Esophagus muscularis mucosa (tissue), 4 donors: ENCODE results near the gene SH3RF2. TPM values are rescaled to one million over a fixed set of nuclear protein-coding genes. Genes with fewer than 3 reads are reported as not detected.
"Not testable (repeated sequence)": the region's sequence is repeated elsewhere in the genome, so short reads cannot be mapped to it uniquely, and the experiment has no call there.

Source experiments
- DNase-seq: peaks from one replicate; pipeline ENCODE4 v3.0.0-alpha.2; 2017; ENCODE audit errors: extremely low spot score
- H3K27ac ChIP-seq, 4 donors: fragments of 200-600 bp; sonication (generic); replicated peaks in 1 of 4; 1 replicate in 3 of 4; 2 replicates in 1 of 4; pipeline ENCODE4 v1.5.1; 2016 to 2019; ENCODE audit warnings: mild to moderate bottlenecking in 1 of 4
- H3K27me3 ChIP-seq, 4 donors: fragments of 200-600 bp; sonication (generic); one replicate each; pipeline versions ENCODE4 v1.5.1 to v1.6.0; 2016 to 2019
- H3K36me3 ChIP-seq, 4 donors: fragments of 200-600 bp; sonication (generic); one replicate each; pipeline ENCODE4 v1.5.1; 2016 to 2019
- H3K4me1 ChIP-seq, 4 donors: fragments of 200-600 bp; sonication (generic); one replicate each; pipeline ENCODE4 v1.5.1; 2016 to 2019
- H3K4me3 ChIP-seq, 4 donors: fragments of 200-600 bp; sonication (generic); 1 replicate in 2 of 4; 2 replicates in 2 of 4; pipeline ENCODE4 v1.5.1; 2016 to 2019; ENCODE audit warnings: mild to moderate bottlenecking in 4 of 4, moderate library complexity in 1 of 4
- H3K9me3 ChIP-seq, 4 donors: fragments of 200-600 bp; sonication (generic); 1 replicate in 3 of 4; 2 replicates in 1 of 4; pipeline ENCODE4 v1.5.1; 2016 to 2019
- EP300 ChIP-seq: sonication (generic); formaldehyde crosslinking; IDR thresholded peaks from one replicate; pipeline ENCODE4 v1.6.1; 2017; ENCODE audit warnings: antibody characterized with exemption
- POLR2A ChIP-seq: fragments of 450-650 bp; IDR thresholded peaks from one replicate; pipeline ENCODE4 v1.6.1; 2017; ENCODE audit warnings: antibody characterized with exemption, moderate library complexity, mild to moderate bottlenecking, low read depth
- POLR2AphosphoS5 ChIP-seq, 2 donors: sonication (generic); formaldehyde crosslinking; IDR thresholded peaks; one replicate each; pipeline ENCODE4 v1.6.1; 2017; ENCODE audit warnings: antibody characterized with exemption in 2 of 2
- WGBS: methylation state at CpG from one replicate; pipeline ENCODE4 v1.1.5; 2018; 5-methylcytosine and 5-hydroxymethylcytosine counted together
- intact Hi-C: fragments of 100-400 bp; cut with DNase I; formaldehyde crosslinking; loops from one replicate; pipeline ENCODE4 v1.15.1; 2023
- total RNA-seq, 4 donors: library from RNA; depleted of rRNA; stranded (reverse); fragments of >200 nt; gene quantifications; one replicate each; pipeline versions ENCODE4 v1.1.0 to v1.2.1, GENCODE V29; 2016
- TF ChIP-seq, protein P1 (sequence below), 3 experiments: fragments of 200-600 bp in 2 of 3; fragments of 450-650 bp in 1 of 3; sonication (generic) in 2 of 3; IDR thresholded peaks; one replicate each; pipeline ENCODE4 v1.5.1; 2017 to 2019; ENCODE audit warnings: antibody characterized with exemption in 3 of 3, mild to moderate bottlenecking in 2 of 3, moderate library complexity in 1 of 3

The SH3RF2 gene
- total RNA-seq, 4 donors from 2014 or later, result 0.66 to 2.1 (median 1.5) TPM

DNA sequence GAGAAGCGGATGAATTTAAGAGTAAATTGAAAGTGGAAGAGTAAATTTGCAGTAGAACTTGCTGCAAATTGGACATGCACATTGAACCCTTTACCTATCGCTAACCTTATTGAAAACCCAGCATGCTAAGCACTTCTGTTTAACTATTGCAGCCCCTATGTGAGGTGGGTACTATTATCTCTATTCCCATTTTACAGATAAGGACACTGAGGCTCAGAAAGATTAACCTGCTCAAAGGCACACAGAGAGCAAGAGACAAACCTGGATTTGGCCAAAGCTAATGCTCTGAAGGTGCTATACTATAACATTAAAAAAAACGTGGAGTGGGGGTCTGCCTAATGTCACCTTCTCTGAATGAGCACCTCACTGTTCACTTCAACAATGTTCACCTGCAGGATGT, 21.0 kb downstream of the SH3RF2 start:
- Histone ChIP-seq H3K4me3 (no peak overlapping the region), H3K27ac (no peak overlapping the region), H3K27me3 (no peaks in the 10 kb centered on the region), H3K36me3 (no peaks in the 10 kb centered on the region), H3K4me1 (no peaks in the 10 kb centered on the region), H3K9me3 (no peaks in the 10 kb centered on the region)
- 84% methylated on average over 3 of the region's 3 CpGs for WGBS
- intact Hi-C loops, result no loop called here
- DNase-seq, result no peak
- TF ChIP-seq POLR2AphosphoS5 (IDR thresholded peaks at IDR 0.05) (no peak), POLR2A (no peak), EP300 (no peak)
- TF ChIP-seq, protein P1, sequence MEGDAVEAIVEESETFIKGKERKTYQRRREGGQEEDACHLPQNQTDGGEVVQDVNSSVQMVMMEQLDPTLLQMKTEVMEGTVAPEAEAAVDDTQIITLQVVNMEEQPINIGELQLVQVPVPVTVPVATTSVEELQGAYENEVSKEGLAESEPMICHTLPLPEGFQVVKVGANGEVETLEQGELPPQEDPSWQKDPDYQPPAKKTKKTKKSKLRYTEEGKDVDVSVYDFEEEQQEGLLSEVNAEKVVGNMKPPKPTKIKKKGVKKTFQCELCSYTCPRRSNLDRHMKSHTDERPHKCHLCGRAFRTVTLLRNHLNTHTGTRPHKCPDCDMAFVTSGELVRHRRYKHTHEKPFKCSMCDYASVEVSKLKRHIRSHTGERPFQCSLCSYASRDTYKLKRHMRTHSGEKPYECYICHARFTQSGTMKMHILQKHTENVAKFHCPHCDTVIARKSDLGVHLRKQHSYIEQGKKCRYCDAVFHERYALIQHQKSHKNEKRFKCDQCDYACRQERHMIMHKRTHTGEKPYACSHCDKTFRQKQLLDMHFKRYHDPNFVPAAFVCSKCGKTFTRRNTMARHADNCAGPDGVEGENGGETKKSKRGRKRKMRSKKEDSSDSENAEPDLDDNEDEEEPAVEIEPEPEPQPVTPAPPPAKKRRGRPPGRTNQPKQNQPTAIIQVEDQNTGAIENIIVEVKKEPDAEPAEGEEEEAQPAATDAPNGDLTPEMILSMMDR (IDR thresholded peaks at IDR 0.05), result no peak

DNA sequence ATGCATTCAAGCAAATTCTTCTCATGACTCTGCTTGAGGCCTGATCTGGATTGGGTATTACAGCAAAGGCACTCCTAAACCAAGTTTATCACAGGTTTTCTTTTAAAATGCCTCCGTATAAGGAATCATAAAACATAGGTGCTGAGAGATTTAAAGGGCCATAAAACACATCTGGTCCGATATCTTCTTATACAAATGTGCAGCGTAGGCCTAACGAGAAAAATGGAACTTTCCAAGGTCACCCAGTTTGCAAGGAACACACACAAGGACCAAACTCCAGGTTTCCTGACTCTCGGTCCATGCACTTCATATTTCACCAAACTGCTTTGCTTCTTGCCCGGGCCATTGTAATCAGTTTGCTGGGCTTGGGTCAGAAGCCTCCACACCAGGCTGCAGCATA, 22.1 kb downstream of the SH3RF2 start:
- Histone ChIP-seq H3K4me1 (no peaks in the 10 kb centered on the region), H3K27me3 (no peaks in the 10 kb centered on the region), H3K36me3 (no peaks in the 10 kb centered on the region), H3K9me3 (no peaks in the 10 kb centered on the region), H3K27ac (no peak overlapping the region), H3K4me3 (no peak overlapping the region)
- intact Hi-C loops, result no loop called here
- no peak for DNase-seq
- no peak for TF ChIP-seq POLR2A
- TF ChIP-seq EP300, result no peak
- TF ChIP-seq, protein P1 (IDR thresholded peaks at IDR 0.05), result no peak
- TF ChIP-seq POLR2AphosphoS5 (IDR thresholded peaks at IDR 0.05), result no peak
- WGBS, result 90% methylated on average over 6 of the region's 6 CpGs

DNA sequence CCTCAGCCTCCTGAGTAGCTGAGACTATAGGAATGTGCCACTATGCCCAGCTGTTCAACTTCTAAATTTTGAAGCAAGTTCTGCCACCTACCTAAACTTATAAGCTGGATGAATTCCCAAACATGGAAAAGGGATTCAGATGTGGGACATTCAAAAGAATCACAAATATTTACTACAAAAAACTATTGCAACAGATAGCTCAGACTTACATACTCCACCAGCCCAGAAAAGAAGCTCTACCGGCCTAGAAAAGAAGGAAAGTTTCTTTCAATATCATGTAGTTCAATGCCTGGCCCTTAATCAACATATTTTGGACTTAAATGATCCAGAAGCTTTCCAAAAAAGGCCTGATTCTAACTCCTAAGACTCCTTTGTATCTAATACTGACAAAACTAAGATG, 23.8 kb downstream of the SH3RF2 start:
- H3K4me1 ChIP-seq, result no peaks in the 10 kb centered on the region
- no peak overlapping the region for H3K27ac ChIP-seq
- 40% methylated on average over 1 of the region's 1 CpG for WGBS
- H3K36me3 ChIP-seq, result no peaks in the 10 kb centered on the region
- TF ChIP-seq EP300, result no peak
- TF ChIP-seq POLR2AphosphoS5 (IDR thresholded peaks at IDR 0.05), result no peak
- TF ChIP-seq, protein P1 (IDR thresholded peaks at IDR 0.05), result no peak
- TF ChIP-seq POLR2A, result no peak
- intact Hi-C loops, result no loop called here
- H3K27me3 ChIP-seq, result no peaks in the 10 kb centered on the region
- H3K9me3 ChIP-seq, result no peaks in the 10 kb centered on the region
- DNase-seq, result no peak
- no peak overlapping the region for H3K4me3 ChIP-seq

DNA sequence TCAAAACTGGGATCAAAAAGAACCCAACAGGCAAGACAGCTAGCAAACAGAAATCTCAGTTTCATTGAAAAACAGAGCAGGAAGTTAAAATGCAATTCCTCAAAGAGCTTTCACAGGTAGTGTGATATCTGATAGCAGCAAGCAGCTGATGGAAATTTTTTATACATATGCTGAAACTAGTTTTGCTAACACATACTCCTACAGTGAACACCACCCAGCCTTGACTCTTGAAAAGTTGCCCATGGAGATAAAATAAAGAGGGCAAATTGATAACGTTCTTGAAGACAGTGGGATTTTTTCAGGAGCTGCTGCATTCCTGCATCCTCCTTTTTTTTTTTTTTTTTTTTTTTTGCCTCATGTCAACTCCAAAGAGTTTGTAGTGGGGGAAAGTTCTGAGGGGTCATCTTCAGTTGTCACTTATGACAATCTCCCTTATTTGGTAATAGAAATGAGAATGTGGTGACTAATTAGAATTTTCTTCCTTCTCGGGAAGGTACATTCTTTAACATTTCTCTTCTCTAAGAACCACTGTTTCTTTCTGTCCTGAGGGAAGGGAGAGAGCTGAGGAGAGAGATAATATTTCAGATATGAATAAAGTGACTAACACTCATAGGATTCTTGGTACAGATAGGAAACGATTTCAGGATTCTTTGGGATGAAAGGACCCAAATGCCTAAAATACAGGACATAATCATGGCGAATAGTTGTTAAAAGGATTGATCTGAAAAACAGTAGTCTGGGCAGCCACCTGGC, 24.6 kb downstream of the SH3RF2 start:
- H3K36me3 ChIP-seq, result no peaks in the 10 kb centered on the region
- intact Hi-C loops, result no loop called here
- no peak overlapping the region for H3K27ac ChIP-seq
- H3K27me3 ChIP-seq, result no peaks in the 10 kb centered on the region
- DNase-seq, result no peak
- WGBS, result 74% methylated on average over 4 of the region's 4 CpGs
- TF ChIP-seq, protein P1 (IDR thresholded peaks at IDR 0.05), result no peak
- TF ChIP-seq POLR2AphosphoS5 (IDR thresholded peaks at IDR 0.05) (no peak), EP300 (no peak), POLR2A (no peak)
- no peaks in the 10 kb centered on the region for H3K9me3 ChIP-seq
- no peaks in the 10 kb centered on the region for H3K4me1 ChIP-seq
- H3K4me3 ChIP-seq, result no peak overlapping the region

DNA sequence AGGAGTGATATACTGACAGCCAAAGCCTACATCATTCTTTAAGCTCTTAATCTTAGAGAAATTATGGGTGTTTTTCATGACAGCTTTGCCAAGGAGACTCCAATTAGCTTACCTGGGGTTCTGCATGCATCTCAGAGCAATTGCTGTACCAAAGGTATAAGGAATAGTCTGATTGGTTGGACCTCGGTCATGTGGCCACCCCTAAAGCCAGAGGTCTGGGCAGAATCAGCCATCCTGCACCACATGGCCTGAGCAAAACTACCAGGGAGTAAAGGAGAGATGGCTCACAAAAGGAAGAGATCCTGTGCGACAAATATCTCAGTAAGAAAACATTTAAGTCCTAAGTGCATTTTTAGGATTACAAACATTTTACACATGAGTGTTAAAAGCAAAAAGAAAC, 25.6 kb downstream of the SH3RF2 start:
- no peaks in the 10 kb centered on the region for H3K9me3 ChIP-seq
- intact Hi-C loops, result no loop called here
- WGBS, result 100% methylated on average over 2 of the region's 2 CpGs
- no peaks in the 10 kb centered on the region for H3K27me3 ChIP-seq
- H3K27ac ChIP-seq, result no peak overlapping the region
- no peaks in the 10 kb centered on the region for H3K36me3 ChIP-seq
- no peak overlapping the region for H3K4me3 ChIP-seq
- TF ChIP-seq POLR2AphosphoS5 (IDR thresholded peaks at IDR 0.05) (no peak), EP300 (no peak), POLR2A (no peak)
- TF ChIP-seq, protein P1 (IDR thresholded peaks at IDR 0.05), result no peak
- H3K4me1 ChIP-seq, result no peaks in the 10 kb centered on the region
- no peak for DNase-seq

DNA sequence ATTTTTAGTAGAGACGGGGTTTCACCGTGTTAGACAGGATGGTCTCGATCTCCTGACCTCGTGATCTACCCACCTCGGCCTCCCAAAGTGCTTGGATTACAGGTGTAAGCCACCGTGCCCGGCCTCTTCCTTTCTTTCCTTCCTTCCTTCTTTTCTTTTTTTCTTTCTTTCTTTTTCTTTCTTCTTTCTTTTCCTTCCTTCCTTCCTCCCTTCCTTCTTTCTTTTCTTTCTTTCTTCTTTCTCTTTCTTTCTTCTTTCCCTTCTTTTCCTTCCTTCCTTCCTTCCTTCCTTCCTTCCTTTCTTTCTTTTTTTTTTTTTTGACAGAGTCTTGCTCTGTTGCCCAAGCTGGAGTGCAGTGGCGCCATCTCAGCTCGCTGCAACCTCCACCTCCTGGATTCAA, 27.6 kb downstream of the SH3RF2 start:
- H3K4me1 ChIP-seq, H3K27ac ChIP-seq, intact Hi-C loops, H3K27me3 ChIP-seq, DNase-seq, H3K4me3 ChIP-seq, H3K36me3 ChIP-seq, H3K9me3 ChIP-seq: not testable (repeated sequence)
- WGBS, result 99% methylated on average over 9 of the region's 9 CpGs
